Endothelial cell (in vitro differentiated cells): Measurements from ENCODE around the gene HIGD1A. TPM values are rescaled to one million over a fixed set of nuclear protein-coding genes. Genes with fewer than 3 reads are reported as not detected.

Experiments used
- DNase-seq: peaks from one replicate; pipeline ENCODE4 v3.0.0; 2021; ENCODE audit warnings: low spot score
- H3K27ac Mint-ChIP-seq: one replicate; pipeline ENCODE4 v1.8.0; 2021; ENCODE audit warnings: mixed read lengths, inconsistent platforms; ENCODE audit not compliant: unreplicated experiment
- H3K27me3 Mint-ChIP-seq: one replicate; pipeline ENCODE4 v1.8.0; 2021; ENCODE audit warnings: mild to moderate bottlenecking, moderate library complexity, mixed read lengths, inconsistent platforms; ENCODE audit not compliant: unreplicated experiment
- H3K36me3 Mint-ChIP-seq: one replicate; pipeline ENCODE4 v1.8.0; 2021; ENCODE audit warnings: mild to moderate bottlenecking, low read depth, mixed read lengths, inconsistent platforms; ENCODE audit not compliant: unreplicated experiment
- H3K4me1 Mint-ChIP-seq: one replicate; pipeline ENCODE4 v1.8.0; 2021; ENCODE audit warnings: mild to moderate bottlenecking, mixed read lengths, inconsistent platforms; ENCODE audit not compliant: unreplicated experiment
- H3K4me3 Mint-ChIP-seq: one replicate; pipeline ENCODE4 v1.8.0; 2021; ENCODE audit warnings: mild to moderate bottlenecking, mixed read lengths, inconsistent platforms; ENCODE audit not compliant: unreplicated experiment
- H3K9me3 Mint-ChIP-seq: one replicate; pipeline ENCODE4 v1.8.0; 2021; ENCODE audit warnings: mixed read lengths, inconsistent platforms; ENCODE audit not compliant: unreplicated experiment
- total RNA-seq: library from RNA; stranded (reverse); fragmentation: NEBNext Ultra II Directional; extraction: Animal tissue kit (Norgen Biotek cat#: 25700); gene quantifications from one replicate; pipeline ENCODE4 v1.2.1, GENCODE V29; 2021; ENCODE audit not compliant: unreplicated experiment
- TF ChIP-seq, protein P1 (sequence below): fragments of 200-600 bp; sonication (generic); IDR thresholded peaks from one replicate; pipeline ENCODE4 v1.5.0; 2021; ENCODE audit warnings: antibody characterized with exemption; ENCODE audit not compliant: unreplicated experiment

The HIGD1A gene
- total RNA-seq, 1 donor from 2014 or later, result 60.7 TPM

DNA sequence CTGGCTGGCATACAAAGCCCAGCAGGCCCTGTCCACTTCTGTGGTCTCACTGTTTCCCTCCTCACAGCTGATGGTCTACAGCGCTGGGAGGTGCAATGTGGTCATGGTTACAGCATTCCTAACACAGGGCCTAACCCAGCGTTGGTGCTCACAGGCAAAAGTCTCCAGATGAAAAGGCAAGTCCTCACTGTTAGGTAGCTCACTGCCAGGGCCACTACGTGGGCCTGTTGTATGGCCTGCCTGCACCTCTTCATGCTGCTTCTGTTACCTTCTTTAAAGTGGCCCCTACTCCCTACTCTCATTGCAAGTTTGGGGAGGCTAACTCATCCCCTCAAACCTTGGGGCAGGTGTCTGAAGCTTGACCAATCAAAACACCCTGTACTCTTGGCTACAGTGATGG is 62.5 kb downstream of the HIGD1A start:
- Mint-ChIP-seq H3K9me3 (no peaks in the 10 kb centered on the region), H3K27ac (no peak overlapping the region), H3K27me3 (peaks cover 4% of the 10 kb centered on the region), H3K36me3 (no peaks in the 10 kb centered on the region), H3K4me3 (no peak overlapping the region), H3K4me1 (no peaks in the 10 kb centered on the region)
- TF ChIP-seq, protein P1, sequence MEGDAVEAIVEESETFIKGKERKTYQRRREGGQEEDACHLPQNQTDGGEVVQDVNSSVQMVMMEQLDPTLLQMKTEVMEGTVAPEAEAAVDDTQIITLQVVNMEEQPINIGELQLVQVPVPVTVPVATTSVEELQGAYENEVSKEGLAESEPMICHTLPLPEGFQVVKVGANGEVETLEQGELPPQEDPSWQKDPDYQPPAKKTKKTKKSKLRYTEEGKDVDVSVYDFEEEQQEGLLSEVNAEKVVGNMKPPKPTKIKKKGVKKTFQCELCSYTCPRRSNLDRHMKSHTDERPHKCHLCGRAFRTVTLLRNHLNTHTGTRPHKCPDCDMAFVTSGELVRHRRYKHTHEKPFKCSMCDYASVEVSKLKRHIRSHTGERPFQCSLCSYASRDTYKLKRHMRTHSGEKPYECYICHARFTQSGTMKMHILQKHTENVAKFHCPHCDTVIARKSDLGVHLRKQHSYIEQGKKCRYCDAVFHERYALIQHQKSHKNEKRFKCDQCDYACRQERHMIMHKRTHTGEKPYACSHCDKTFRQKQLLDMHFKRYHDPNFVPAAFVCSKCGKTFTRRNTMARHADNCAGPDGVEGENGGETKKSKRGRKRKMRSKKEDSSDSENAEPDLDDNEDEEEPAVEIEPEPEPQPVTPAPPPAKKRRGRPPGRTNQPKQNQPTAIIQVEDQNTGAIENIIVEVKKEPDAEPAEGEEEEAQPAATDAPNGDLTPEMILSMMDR, result no peak
- peak; percentile 0 for DNase-seq

DNA sequence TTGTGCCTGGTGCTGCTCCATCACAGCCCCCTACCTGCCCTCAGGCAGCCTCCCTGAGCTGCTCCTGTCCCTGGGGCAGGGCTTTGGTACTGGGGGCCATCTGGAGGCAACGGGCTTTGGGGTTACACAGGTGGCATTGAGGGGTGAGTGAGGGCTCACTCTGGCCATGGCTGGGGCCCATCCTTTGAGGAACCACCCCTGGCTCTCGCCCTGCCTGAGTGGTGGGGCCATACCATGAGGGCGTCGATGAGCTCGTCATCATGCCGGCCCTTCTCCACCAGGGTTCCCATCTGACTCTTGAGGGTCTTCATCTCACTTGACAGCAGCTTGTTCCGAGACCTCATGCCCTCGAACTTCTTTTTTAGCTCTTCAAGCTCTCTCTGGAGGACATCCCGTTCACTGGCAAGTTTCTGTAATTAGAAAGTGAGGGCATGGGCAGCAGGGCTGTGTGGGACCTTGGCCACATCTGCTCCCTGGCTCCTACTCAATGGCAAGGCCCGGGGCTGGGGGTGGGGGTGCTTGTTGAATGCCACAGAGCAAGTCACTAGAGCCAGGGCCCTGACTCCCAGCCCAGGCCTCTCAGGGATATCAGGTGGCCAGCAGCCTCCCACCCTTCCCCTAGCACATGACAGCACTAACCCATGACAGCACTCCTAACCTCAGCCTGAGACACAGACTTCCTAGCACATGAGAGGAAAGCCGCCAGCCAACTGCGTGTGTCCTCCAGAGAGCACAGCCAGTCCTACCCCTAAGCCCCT is 64.7 kb downstream of the HIGD1A start:
- Mint-ChIP-seq H3K4me1 (no peaks in the 10 kb centered on the region), H3K27me3 (peaks cover 10% of the 10 kb centered on the region), H3K4me3 (no peak overlapping the region), H3K27ac (no peak overlapping the region), H3K9me3 (no peaks in the 10 kb centered on the region), H3K36me3 (no peaks in the 10 kb centered on the region)
- DNase-seq, result peak; percentile 2
- TF ChIP-seq, protein P1, result no peak

DNA sequence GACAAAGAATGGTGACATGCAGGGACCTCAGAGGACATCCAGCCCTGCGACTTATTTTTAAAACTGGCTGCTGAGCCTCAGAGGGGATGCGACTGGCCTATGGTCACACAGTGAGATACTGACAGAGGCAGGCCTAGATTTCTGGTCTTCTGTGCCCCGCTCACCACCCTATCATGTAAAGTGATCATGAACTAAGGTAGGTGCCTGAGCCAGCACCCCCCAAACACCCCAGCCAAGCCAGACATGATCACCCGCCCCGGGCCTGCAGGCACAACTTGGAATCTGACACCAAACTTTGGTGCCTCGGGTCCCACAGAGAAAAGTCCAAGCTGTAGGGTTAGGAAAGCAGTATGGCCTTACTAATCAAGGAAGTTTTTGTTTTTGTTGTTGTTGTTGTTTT is 67.8 kb downstream of the HIGD1A start:
- no peak overlapping the region for H3K27ac Mint-ChIP-seq
- no peak for DNase-seq
- no peak overlapping the region for H3K4me3 Mint-ChIP-seq
- TF ChIP-seq, protein P1, result no peak
- H3K36me3 Mint-ChIP-seq, result no peaks in the 10 kb centered on the region
- H3K9me3 Mint-ChIP-seq, result no peaks in the 10 kb centered on the region
- H3K27me3 Mint-ChIP-seq, result peaks cover 12% of the 10 kb centered on the region
- no peaks in the 10 kb centered on the region for H3K4me1 Mint-ChIP-seq

DNA sequence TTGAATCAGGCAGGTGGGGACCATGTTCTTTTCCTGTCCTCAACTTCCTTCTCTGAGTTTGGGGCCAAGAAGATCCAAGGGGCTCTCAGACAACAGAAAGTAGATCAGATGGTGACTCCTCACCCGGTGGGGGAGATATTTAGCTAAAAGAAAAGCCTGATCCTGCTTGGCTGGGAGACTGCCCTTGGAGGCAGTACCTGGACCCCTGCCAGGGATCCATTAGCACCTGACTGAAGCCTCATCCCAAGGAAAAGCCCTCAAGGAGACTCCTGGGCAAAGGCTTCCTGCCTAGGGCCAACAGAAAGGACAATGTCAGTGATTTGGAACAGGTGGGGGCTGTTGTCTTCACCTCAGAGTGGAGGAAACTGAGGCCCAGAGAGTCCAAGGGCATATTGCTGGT is 68.2 kb downstream of the HIGD1A start:
- H3K4me3 Mint-ChIP-seq, result no peak overlapping the region
- H3K36me3 Mint-ChIP-seq, result no peaks in the 10 kb centered on the region
- TF ChIP-seq, protein P1, result no peak
- H3K9me3 Mint-ChIP-seq, result no peaks in the 10 kb centered on the region
- H3K4me1 Mint-ChIP-seq, result no peaks in the 10 kb centered on the region
- H3K27me3 Mint-ChIP-seq, result peaks cover 9% of the 10 kb centered on the region
- DNase-seq, result peak; percentile 2
- H3K27ac Mint-ChIP-seq, result no peak overlapping the region

DNA sequence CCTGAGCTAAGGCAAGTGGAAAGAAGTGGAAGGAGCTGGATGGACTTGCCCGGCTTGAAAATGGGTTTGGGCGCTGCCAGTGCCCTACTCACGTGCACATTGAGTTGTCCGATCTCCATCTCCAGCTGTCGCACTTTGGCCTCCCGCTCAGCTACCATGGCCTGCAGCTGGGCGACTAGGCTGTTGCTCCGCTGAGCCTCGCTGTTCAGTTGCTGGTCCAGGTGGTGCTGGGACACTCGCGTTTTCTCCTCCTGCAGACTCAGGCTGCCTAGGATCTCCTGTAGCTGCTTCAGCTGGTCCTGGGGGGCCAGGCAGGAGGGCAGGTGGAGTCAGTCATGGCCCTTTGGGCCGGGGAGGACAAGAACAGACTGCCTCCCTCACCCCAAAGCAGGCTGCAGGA is 68.7 kb downstream of the HIGD1A start:
- DNase-seq, result no peak
- Mint-ChIP-seq H3K27ac (no peak overlapping the region), H3K9me3 (no peaks in the 10 kb centered on the region), H3K36me3 (no peaks in the 10 kb centered on the region), H3K27me3 (peaks cover 8% of the 10 kb centered on the region), H3K4me1 (no peaks in the 10 kb centered on the region), H3K4me3 (no peak overlapping the region)
- TF ChIP-seq, protein P1, result no peak
